NCI-H524 treated with DMSO at 0.1 percent for 48 hours (cell line): ENCODE results near the gene YIF1B.
"Not testable (repeated sequence)": the region's sequence is repeated elsewhere in the genome, so short reads cannot be mapped to it uniquely, and the experiment has no call there.

Source experiments
- DNase-seq: peaks from one replicate; lab custom pipeline; 2025; lab: John Stamatoyannopoulos, UW

The YIF1B gene

DNA sequence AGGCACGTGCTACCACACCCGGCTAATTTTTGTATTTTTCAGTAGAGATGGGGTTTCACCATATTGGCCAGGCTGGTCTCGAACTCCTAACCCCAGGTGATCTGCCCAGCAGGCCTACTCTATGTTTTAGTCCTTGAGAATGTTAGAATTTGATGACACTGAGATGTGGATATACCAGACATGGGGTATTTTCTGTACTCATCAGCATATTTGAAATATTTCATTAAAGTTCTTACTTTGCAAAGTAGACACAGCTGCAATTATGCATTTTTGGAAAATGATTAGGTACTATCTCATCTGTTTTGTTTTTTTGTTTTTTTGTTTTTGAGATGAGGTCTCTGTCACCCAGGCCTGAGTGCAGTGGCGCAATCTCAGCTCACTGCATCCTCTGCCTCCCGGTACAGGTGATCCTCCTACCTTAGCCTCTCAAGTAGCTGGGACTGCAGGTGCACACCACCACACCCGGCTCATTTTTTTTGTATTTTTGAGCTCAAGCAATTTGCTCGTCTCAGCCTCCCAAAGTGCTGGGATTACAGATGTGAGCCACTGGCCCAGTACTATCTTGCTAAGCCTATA is 38.7 kb downstream of the YIF1B start:
- DNase-seq = no peak

GRCh38 chr19:38274739-38275138 is 41.0 kb downstream of the YIF1B start:
- no peak for DNase-seq

DNA sequence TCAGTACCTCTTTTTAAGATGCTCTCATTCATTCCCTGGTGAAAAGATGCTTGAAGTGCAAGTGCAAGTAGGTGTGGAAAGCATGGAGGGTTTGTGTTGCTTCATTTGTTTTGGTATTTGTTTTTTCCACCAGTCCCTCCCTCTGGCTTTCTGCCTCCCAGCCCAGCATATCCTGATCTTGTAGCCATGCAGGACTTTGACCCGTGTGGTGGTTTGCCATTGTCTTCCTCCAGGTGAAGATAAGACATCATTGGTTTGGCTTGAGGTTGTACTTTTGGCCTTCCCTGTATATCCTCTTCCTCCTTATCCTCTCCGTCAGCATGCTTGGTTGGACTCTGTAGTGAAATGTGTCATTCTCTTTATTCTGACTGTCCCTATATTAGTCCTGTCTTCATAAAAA is 42.2 kb downstream of the YIF1B start:
- no peak for DNase-seq

DNA sequence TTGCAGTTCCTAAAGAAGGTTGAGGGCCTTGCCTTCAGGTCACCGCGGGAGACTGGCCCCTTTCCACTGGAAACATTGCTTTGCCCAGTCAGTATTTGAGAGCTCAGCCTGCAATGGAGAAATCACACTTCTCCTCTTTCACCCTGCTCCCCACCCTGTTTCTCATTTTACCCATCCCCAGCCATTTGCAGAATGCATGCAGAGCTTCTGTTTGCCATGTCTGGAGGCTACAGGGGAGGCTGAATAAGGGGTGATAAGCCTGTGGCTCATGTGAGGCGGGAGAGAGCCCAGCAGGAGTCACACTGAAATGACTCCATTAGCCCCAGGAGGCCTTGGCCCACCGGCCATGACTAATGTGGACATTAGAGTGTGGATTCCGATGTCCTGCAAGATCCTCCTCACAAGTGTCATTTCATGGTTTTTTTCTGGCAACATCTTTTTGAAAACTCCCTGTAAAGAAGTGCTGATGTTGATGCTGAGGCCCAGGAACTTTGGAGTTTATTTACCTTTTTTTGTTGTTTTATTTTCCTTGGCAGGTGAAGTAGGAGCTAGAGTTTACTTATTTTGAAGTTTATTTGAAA is 45.1 kb downstream of the YIF1B start:
- no peak for DNase-seq

- DNase-seq = no peak
Measured at GRCh38 chr19:38268539-38268938, 47.2 kb downstream of the YIF1B start.

GRCh38 chr19:38267761-38268483 is 47.8 kb downstream of the YIF1B start:
- no peak for DNase-seq

DNA sequence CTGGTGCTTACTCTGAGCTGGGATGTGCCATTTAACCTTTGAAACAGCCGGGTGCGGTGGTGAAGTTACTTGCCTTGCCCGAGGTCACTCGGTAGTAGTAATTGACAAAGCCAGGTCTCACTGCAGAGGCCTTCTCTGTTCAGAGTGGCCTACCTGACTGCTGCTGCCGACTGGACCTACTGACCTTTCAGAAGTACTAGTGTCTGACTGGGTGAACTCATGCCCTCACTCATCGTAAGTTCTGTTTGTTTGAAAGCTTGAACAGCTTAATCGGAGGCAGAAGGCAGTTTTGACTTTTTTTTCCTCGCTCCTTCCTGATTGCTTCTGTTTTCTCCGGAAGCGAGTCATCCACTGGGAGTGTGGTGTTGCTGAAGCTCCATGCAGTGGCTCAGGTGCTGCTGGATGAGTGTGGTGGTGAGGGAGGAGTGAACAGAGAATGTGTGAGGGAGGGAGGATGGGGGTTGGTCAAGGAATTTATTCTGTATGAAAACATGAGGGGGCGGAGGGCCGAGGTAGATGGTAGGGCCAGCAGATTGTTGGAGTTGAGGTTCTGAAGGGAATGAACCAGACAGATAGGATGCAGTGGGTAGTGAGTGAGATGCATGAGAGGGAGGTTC is 48.7 kb downstream of the YIF1B start:
- no peak for DNase-seq

DNA sequence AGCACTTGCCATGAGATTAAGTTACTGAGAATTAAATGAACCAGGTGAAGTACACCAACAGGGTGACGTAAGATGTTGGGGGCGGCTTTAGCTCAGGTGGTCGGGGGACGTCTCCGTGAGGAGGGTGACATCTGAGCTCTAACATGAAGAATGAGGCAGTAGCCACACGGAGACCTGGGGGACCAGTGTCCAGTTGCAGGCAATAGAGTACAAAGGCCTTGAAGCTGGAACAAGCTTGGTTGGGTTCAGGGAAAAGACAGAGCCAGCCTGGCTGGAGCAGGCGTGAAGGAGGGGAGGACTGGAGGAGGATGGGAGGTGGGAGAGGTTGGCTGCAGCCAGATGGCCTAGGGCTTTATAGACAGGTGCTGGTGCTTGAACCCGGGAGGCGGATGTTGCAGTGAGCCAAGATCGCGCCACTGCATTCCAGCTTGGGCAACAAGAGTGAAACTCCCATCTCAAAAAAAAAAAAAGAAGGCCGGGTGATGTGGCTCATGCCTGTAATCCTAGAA is 49.8 kb downstream of the YIF1B start:
- peak; percentile 83 for DNase-seq

DNA sequence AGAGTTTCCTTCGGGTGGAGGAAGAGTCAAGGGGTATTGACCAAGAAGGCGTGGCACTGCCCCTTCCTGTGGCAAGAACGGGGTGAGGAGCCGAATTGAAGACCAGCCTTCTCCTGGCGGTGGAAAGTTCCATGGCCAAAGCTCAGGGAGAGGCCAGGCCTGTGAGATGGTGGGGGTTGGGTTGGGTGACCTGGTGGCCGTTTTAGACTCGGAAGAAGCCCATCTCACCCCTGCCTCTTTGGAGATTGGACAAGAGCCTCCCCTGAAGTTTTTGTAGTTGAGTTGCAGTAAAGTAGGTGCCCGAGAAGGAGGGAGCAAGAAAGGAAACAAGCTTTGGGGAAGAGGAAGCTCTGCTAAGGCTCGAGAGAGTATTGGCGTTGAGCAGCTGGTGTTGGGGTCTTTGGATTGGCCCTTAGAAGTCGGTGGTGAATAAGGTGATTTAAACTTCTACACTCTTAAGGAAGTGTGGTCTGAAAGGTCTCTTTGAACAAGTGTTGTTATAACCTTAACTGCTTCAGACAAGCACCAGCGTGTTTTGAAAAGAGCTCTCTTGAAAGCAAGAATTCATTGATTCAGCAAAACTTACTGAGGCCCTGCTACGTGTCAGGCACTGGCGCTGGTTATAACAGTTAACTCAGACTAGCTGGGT is 50.4 kb downstream of the YIF1B start:
- DNase-seq = no peak

DNA sequence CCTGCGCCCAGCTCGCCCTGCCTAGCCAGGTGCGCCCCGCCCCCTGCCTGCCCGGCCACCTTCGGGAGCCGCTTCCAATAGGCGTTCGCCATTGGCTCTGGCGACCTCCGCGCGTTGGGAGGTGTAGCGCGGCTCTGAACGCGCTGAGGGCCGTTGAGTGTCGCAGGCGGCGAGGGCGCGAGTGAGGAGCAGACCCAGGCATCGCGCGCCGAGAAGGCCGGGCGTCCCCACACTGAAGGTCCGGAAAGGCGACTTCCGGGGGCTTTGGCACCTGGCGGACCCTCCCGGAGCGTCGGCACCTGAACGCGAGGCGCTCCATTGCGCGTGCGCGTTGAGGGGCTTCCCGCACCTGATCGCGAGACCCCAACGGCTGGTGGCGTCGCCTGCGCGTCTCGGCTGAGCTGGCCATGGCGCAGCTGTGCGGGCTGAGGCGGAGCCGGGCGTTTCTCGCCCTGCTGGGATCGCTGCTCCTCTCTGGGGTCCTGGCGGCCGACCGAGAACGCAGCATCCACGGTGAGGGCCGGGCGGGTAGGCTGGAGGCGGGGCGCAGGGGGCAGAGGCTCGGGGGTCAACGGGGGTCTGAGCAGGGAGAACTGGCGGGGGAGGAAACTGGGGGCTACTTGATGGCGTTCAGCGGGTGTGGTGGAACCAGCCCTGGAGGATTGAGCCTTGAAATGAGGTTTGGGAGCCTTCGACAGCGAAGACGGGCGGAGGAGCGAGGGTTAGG is 51.1 kb downstream of the YIF1B start, which contains the start of gene SPINT2:
Gene SPINT2 (plus strand): TSS at position 88 of the 727 bp plus-strand sequence. CDS start 320 bp downstream, at position 408.
- DNase-seq = no peak

DNA sequence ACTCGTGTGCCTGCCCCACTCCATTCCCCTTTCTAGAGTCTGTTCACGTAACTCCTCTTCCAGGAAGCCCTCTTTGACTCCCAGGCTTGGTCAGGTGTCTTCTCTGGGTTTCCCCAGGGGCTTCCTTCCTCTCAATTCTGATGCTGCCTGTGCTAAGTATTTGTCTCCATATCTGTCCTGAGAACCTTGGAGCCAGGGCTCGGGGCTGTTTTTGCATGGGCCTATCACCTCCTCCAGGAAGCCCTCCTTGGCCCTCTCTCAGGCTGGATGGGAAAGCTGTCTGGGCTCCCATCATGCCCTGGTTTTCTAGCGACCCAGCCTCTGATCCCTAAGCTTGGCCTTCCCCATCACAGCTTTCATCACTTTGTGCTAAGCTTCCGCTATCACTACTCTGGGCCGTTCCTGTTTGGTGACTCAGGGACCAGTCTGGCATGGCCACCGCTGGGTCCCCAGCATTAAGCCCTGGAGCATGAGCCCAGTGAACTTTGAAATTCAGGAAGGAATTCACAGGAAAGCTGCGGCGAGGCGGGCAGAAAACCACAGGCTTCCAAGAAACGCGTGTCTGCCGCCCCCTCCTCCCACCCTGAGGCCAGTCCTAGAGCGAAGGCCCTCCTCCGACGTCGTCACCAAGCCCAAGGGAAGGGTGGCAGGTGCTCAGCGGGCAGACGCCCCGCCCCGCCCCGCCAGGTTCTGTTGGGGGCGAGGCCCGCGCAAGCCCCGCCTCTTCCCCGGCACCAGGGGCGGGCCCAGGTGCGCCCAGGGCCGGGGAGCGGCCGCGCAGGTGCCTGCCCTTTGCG is 51.9 kb downstream of the YIF1B start:
- DNase-seq = no peak

DNA sequence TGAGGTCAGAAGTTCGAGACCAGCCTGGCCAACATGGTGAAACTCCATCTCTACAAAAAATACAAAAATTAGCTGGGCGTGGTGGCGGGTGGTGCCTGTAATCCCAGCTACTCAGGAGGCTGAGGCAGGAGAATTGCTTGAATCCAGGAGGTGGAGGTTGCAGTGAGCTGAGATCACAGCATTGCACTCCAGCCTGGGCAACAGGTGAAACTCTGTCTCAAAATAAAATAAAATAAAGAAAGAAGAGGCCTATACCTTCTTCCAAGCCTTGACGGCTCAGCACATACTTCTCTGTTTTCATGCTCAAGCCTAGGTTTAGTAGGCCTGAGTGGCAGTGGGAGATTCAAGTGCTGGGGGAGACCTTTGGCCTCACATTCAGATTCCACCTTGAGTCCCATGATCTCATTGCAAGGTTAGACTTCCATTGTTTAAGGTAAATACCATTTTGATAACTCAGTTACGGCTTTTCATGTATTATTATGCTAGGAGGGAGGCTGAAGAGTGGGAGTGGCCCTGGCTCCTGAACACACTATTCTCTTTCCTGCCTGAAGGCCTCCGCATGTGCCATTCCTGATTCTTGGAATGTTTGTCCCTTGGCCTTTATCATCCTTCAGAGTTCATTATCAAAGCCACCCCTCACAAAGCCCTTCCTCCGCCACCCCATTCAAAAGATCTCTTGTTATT is 53.0 kb downstream of the YIF1B start:
- no peak for DNase-seq

- not testable (repeated sequence) for DNase-seq
Measured at GRCh38 chr19:38261942-38262341, 53.8 kb downstream of the YIF1B start.

GRCh38 chr19:38255383-38256014 is 60.2 kb downstream of the YIF1B start:
- DNase-seq = no peak

DNA sequence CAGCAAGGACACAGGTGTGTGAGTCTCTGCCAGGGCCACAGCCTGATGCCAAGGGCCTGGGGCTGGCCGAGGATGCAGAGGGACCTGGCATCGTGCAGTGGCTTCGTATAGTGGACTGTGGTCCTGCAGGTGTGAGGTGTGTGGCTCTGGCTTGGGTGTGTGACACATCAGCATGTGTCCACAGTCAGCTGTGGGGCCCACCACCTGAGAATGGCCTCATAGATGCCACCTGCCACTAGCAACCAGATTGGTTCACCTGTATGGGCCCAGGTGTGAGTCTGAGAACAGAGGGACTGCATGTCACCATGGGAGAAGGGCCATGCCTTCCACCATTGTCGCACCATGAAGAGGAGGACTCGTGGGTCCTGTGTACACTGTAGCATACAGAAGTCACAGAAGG is 62.0 kb downstream of the YIF1B start:
- DNase-seq = no peak
